Adipose tissue (tissue), 3 donors: ENCODE measurements around the gene OLA1. TPM values are rescaled to one million over a fixed set of nuclear protein-coding genes. Genes with fewer than 3 reads are reported as not detected.
"Not testable (repeated sequence)": the region's sequence is repeated elsewhere in the genome, so short reads cannot be mapped to it uniquely, and the experiment has no call there.

Experiments used
- H3K27ac ChIP-seq: one replicate; pipeline ENCODE4 v1.5.1; 2013; ENCODE audit warnings: low read depth, low read length
- WGBS, 3 donors: extraction: QIAGEN DNeasy Blood & Tissue Kit; methylation state at CpG; one replicate each; pipeline ENCODE4 v1.1.7; 2013; 5-methylcytosine and 5-hydroxymethylcytosine counted together
- polyA plus RNA-seq, 3 donors: library from polyadenylated mRNA; stranded (reverse); fragments of 200-250 nt; gene quantifications; one replicate each; pipeline ENCODE4 v1.2.3, GENCODE V29; 2013
- donor health status: healthy with polysubstance abuse.
- donor health status: Bipolar disorder and iron deficiency.
- donor health status: healthy.

Gene OLA1
- 10 to 100 TPM; 52.5 to 57.4 (median 54.3) TPM for polyA plus RNA-seq

- no peak within 1 kb of the TSS for H3K27ac ChIP-seq
- 0 to 1% (median 1%) methylated on average over 59 to 85 of the region's 85 CpGs for WGBS, 3 donors
Measured at GRCh38 chr2:174248187-174248997, at the start of gene OLA1. OLA1 (minus strand) TSS chr2:174248532; CDS start chr2:174246815, 1,717 bp downstream.

- no peak overlapping the region for H3K27ac ChIP-seq
- WGBS, 3 donors: 91 to 96% (median 95%) methylated on average over 1 of the region's 1 CpG
Measured at GRCh38 chr2:174292908-174293307, 44.6 kb upstream of the OLA1 start.

GRCh38 chr2:174286172-174286571 is 37.8 kb upstream of the OLA1 start:
- H3K27ac ChIP-seq: no peak overlapping the region
- WGBS, 3 donors: 85 to 95% (median 94%) methylated on average over 2 of the region's 2 CpGs

GRCh38 chr2:174282441-174282840 is 34.1 kb upstream of the OLA1 start:
- WGBS, 3 donors: 42 to 77% (median 62%) methylated on average over 2 of the region's 2 CpGs
- no peak overlapping the region for H3K27ac ChIP-seq

GRCh38 chr2:174281736-174282135 is 33.4 kb upstream of the OLA1 start:
- H3K27ac ChIP-seq: no peak overlapping the region

GRCh38 chr2:174280596-174280995 is 32.3 kb upstream of the OLA1 start:
- 69 to 88% (median 78%) methylated on average over 3 of the region's 3 CpGs for WGBS, 3 donors
- no peak overlapping the region for H3K27ac ChIP-seq

More at GRCh38 chr2:174281736-174282135, 33.4 kb upstream of the OLA1 start:
- WGBS, 3 donors: 68 to 73% (median 71%) methylated on average over 1 of the region's 1 CpG

GRCh38 chr2:174270263-174270662 is 21.9 kb upstream of the OLA1 start:
- H3K27ac ChIP-seq: not testable (repeated sequence)
- WGBS, 3 donors: 100% methylated on average over 1 to 3 of the region's 6 CpGs

- H3K27ac ChIP-seq: no peak overlapping the region
- 70 to 85% (median 81%) methylated on average over 5 of the region's 5 CpGs for WGBS, 3 donors
Measured at GRCh38 chr2:174266288-174266687, 18.0 kb upstream of the OLA1 start.

- 69 to 77% (median 74%) methylated on average over 3 of the region's 3 CpGs for whole genome bisulfite sequencing, 3 donors
- no peak overlapping the region for H3K27ac ChIP-seq
Measured at GRCh38 chr2:174263997-174264396, 15.7 kb upstream of the OLA1 start.

- no peak overlapping the region for H3K27ac ChIP-seq
- 6 to 40% (median 9%) methylated on average over 1 of the region's 1 CpG for WGBS, 3 donors
Measured at GRCh38 chr2:174259981-174260380, 11.6 kb upstream of the OLA1 start.

- H3K27ac ChIP-seq: no peak overlapping the region
- 94 to 97% (median 96%) methylated on average over 6 of the region's 6 CpGs for WGBS, 3 donors
Measured at GRCh38 chr2:174254267-174254666, 5.9 kb upstream of the OLA1 start.

GRCh38 chr2:174248998-174249592 is 763 bp upstream of the OLA1 start:
- WGBS, 3 donors: 59% methylated on average over 16 of the region's 16 CpGs
- H3K27ac ChIP-seq: no peak overlapping the region

GRCh38 chr2:174247474-174248186 is 702 bp downstream of the OLA1 start:
- no peak overlapping the region for H3K27ac ChIP-seq
- 12 to 22% (median 19%) methylated on average over 14 of the region's 14 CpGs for WGBS, 3 donors

- 43 to 97% (median 87%) methylated on average over 18 of the region's 18 CpGs for WGBS, 3 donors
Measured at GRCh38 chr2:174246944-174247381, 1.4 kb downstream of the OLA1 start.

GRCh38 chr2:174245628-174246027 is 2.7 kb downstream of the OLA1 start:
- WGBS, 3 donors: 91 to 95% (median 95%) methylated on average over 6 of the region's 6 CpGs
- not testable (repeated sequence) for H3K27ac ChIP-seq

More at GRCh38 chr2:174246944-174247381, 1.4 kb downstream of the OLA1 start:
- no peak overlapping the region for H3K27ac ChIP-seq

- WGBS, 3 donors: 92 to 97% (median 97%) methylated on average over 3 of the region's 3 CpGs
Measured at GRCh38 chr2:174245065-174245464, 3.3 kb downstream of the OLA1 start.

GRCh38 chr2:174243812-174244211 is 4.5 kb downstream of the OLA1 start:
- H3K27ac ChIP-seq: no peak overlapping the region
- 79 to 90% (median 84%) methylated on average over 3 of the region's 3 CpGs for WGBS, 3 donors

More at GRCh38 chr2:174245065-174245464, 3.3 kb downstream of the OLA1 start:
- H3K27ac ChIP-seq: no peak overlapping the region

GRCh38 chr2:174240097-174240496 is 8.2 kb downstream of the OLA1 start:
- H3K27ac ChIP-seq: no peak overlapping the region
- WGBS, 3 donors: 98 to 100% (median 100%) methylated on average over 1 of the region's 1 CpG

- WGBS, 3 donors: 90 to 96% (median 95%) methylated on average over 3 of the region's 3 CpGs
- no peak overlapping the region for H3K27ac ChIP-seq
Measured at GRCh38 chr2:174236429-174236828, 11.9 kb downstream of the OLA1 start.
